GM19035 (cell line): ENCODE measurements around the gene SLFN11.
"Not testable (repeated sequence)": the region's sequence is repeated elsewhere in the genome, so short reads cannot be mapped to it uniquely, and the experiment has no call there.

ENCODE experiments used
- ATAC-seq: cut with Tn5 transposase; IDR thresholded peaks from one replicate; pipeline ENCODE4 v1.9.1; 2021; ENCODE audit not compliant: unreplicated experiment

The SLFN11 gene, protein sequence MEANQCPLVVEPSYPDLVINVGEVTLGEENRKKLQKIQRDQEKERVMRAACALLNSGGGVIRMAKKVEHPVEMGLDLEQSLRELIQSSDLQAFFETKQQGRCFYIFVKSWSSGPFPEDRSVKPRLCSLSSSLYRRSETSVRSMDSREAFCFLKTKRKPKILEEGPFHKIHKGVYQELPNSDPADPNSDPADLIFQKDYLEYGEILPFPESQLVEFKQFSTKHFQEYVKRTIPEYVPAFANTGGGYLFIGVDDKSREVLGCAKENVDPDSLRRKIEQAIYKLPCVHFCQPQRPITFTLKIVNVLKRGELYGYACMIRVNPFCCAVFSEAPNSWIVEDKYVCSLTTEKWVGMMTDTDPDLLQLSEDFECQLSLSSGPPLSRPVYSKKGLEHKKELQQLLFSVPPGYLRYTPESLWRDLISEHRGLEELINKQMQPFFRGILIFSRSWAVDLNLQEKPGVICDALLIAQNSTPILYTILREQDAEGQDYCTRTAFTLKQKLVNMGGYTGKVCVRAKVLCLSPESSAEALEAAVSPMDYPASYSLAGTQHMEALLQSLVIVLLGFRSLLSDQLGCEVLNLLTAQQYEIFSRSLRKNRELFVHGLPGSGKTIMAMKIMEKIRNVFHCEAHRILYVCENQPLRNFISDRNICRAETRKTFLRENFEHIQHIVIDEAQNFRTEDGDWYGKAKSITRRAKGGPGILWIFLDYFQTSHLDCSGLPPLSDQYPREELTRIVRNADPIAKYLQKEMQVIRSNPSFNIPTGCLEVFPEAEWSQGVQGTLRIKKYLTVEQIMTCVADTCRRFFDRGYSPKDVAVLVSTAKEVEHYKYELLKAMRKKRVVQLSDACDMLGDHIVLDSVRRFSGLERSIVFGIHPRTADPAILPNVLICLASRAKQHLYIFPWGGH

DNA sequence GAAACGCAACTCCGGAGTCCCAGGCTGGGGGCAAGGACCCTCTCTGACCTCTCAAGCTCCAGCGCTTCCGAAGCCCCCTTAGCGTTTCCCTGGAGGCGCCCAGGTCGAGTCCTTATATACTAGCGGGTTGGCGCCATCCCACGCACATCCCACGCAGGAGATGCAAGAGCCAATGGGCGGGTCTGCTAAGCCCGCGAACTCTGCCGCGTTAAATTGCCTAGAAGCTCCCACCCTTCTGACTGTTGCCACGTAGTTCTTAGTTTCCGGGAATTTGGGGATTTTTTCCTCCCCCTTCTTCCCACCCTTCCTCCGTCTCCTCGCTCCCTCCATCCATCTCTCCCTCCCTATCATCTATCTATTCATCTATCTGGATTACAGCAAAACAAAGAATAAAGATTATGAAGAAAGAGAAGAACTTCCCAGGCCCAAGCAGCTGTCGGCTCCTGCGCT is at the start of gene SLFN11:
Gene SLFN11 (minus strand): TSS at position 88 of the 450 bp plus-strand sequence. CDS start 9,814 bp downstream, outside the sequence.
- ATAC-seq: peak; percentile 69

DNA sequence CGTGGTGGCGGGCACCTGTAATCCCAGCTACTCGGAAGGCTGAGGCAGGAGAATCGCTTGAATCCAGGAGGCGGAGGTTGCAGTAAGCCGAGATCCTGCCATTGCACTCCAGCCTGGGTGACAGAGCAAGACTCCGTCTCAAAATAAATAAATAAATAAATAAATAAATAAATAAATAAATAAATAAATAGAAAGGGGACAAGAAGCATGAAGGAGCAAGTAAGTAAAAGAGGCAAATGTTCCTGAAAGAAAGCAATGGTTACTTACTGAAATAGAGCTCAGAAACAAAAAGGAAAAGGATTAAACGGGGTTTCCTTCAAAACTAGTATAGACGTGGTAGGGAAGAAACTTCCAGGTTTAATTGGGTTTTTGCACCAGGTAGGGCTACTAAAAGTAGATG is 47.6 kb upstream of the SLFN11 start:
- not testable (repeated sequence) for ATAC-seq

- ATAC-seq: no peak
Observed at GRCh38 chr17:35416659-35417058, 43.2 kb upstream of the SLFN11 start.

- not testable (repeated sequence) for ATAC-seq
Observed at GRCh38 chr17:35414707-35415106, 41.3 kb upstream of the SLFN11 start.

DNA sequence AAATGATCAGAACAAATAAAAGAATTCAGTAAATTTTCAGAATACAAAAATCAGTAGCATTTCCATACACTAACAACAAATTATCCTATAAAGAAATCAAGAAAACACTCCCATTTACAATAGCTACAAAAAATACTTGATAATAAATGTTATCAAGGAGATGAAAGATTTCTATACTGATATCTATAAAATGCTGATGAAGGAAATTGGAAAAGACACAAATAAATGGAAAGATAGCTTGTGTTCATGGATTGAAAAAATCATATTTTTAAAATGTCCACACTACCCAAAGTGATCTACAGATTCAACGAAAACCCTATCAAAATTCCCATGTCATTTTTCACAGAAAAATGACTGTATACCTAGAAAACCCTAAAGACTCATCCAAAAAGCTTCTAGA is 40.8 kb upstream of the SLFN11 start:
- ATAC-seq: no peak

- no peak for ATAC-seq
Observed at GRCh38 chr17:35407531-35407930, 34.1 kb upstream of the SLFN11 start.

GRCh38 chr17:35406568-35406967 is 33.1 kb upstream of the SLFN11 start:
- no peak for ATAC-seq

DNA sequence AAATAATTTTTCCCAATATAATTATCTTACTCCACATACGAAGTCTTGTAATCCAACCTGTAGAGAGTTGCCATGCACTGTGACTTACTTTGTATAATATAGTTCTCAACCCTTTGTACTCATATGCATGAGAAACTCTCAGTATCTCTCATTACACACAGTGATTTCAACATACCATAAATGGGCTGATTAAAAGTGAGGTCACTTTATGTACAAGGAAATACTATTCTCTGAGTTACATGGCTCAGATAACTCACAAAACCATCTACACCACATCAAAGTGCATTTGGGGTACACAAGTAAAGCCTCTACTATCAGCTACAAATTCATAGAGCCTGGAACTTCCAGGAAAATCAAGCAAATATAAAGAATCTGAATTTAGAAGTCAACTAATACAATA is 30.9 kb upstream of the SLFN11 start:
- ATAC-seq: no peak

DNA sequence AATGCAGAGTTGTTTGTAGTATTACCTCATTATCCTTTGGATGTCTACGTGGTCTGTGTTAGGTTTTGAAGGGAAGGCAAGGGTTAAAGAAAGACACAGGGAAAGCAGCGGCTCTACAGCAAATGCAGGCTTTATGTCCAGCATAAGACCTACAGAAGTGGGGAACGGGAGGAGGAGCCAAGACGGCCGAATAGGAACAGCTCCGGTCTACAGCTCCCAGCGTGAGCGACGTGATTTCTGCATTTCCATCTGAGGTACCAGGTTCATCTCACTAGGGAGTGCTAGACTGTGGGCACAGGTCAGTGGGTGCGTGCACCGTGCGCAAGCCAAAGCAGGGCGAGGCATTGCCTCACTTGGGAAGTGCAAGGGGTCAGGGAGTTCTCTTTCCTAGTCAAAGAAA is 20.4 kb upstream of the SLFN11 start:
- ATAC-seq: not testable (repeated sequence)

DNA sequence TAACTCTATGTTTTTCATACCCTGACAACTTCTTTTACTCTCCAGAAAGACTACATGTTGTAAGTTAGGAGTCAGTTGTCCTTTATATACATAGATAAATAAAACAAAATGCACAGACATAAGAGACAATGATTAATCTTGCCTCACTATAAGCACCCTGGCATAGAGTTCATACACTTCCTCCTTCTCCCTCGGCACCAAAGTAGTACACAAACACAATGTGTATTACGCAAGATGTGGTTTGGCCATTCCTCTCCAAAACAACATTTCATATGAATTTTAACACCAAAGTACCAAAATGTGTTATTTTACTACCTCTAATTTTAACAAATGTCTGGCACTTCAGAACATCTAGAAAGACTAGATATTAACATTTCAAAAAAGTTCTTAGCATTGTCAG is 17.2 kb upstream of the SLFN11 start:
- no peak for ATAC-seq

- no peak for ATAC-seq
Observed at GRCh38 chr17:35390156-35390555, 16.7 kb upstream of the SLFN11 start.

DNA sequence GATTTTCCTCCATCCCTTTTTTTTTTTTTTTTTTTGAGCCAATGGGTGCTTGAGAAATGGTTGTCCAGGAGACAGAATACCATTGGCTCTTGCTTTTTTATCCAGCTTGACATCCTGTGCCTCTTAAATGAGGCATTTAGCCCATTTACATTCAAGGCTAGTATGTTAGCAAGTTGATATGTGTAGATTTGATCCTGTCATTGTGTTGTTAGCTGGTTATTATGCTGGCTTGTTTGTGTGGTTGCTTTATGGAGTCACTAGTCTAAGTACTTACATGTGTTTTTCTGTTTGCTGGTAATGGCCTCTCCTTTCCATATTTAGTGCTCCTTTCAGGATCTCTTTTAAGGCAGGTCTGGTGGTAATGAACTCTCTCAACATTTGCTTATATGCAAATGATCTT is 14.1 kb upstream of the SLFN11 start:
- ATAC-seq: no peak

DNA sequence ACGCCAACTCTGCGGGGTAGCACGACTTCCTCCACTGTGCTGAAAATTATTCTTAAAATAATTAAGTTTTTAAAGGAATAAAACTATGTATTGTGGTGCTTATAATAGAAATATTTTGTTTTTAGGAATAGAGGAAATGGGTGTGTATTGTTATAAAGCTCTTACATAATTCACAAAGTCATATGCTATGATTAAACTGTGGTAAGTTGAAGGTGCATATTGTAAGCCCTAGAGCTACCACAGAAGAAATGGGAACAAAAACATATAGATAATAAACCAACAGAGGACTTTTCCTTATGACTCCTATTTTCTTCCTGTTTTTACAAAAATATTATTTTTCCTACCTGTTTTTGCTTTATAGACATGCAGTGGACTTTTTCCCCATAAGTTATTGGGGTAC is 4.3 kb upstream of the SLFN11 start:
- no peak for ATAC-seq

DNA sequence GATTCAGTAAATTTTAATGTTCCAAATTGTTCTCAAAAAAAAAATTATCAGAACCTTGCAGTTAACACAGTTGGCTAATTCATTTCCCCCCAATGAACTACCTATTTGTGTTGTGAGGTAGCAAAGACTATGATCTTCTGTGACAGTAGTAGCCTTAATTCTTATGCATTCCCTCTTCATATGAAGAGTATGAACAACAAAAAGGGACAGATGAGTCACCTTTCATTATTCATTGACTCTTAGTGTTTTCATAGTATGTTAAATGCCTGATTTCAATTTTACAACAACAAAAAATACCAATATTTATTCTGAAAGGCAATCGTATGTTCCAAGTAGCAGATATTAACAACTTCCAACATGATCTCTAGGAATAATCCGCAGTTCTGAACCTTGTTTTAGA is 3.6 kb upstream of the SLFN11 start:
- ATAC-seq: no peak

GRCh38 chr17:35376245-35376644 is 2.8 kb upstream of the SLFN11 start:
- ATAC-seq: no peak

GRCh38 chr17:35374766-35375344 is 1.4 kb upstream of the SLFN11 start:
- ATAC-seq: no peak

- ATAC-seq: peak; percentile 45
Observed at GRCh38 chr17:35373984-35374765, 754 bp upstream of the SLFN11 start.

DNA sequence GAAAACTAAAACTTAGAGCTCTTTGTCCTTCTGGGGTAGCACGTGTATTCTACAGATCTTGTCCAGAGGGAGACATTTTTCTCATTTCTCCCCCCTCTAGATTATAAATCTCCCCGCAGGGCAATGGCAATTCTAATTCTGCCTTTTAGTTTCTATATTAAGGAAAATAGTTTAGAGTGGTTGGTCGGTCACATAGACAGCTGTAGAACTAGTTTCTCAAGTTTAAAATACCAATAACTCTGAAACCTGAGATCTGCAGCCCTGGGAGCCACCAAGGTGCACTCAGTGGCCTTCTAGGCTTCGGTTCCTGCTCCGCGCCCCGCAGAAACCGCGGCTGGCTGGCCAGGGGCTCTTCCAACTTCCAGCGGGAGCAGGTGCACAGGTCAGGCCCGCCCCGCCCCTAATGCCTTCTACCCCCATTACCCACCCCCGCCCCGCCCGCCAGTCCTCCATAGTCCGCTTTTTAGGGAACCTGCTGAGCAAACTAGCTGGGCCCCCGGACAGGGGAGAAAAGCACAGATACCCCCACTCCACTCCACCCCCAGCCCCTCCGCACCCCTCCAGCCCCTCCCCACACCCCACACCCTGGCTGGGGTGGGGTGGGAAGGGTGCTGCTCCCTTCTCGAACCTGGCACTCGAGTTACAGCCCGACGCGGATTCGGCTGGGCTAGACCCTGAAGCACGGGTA is 431 bp downstream of the SLFN11 start:
- ATAC-seq: peak; percentile 12

GRCh38 chr17:35371934-35372333 is 1.5 kb downstream of the SLFN11 start:
- ATAC-seq: no peak
